Activated CD8-positive, alpha-beta memory T cell treated with anti-CD3 and anti-CD28 coated beads, Interleukin-2, amount 10 ng/mL, durations not matched to agents 7 days and 5 days (primary cell): Measurements from ENCODE around the gene MARCHF6. TPM values are rescaled to one million over a fixed set of nuclear protein-coding genes. Genes with fewer than 3 reads are reported as not detected.
"Not testable (repeated sequence)": the region's sequence is repeated elsewhere in the genome, so short reads cannot be mapped to it uniquely, and the experiment has no call there.

Experiments used
- ATAC-seq: fragments of 150-1000 bp; cut with Tn5 transposase; one replicate; pipeline ENCODE4 v1.10.0; 2021; ENCODE audit warnings: moderate library complexity
- CTCF ChIA-PET: fragments of 350-600 bp; sonication (Branson Sonifier 250); formaldehyde crosslinking; loops from one replicate; lab custom pipeline; 2021; ENCODE audit warnings: antibody characterized with exemption; lab: Charles Lee
- DNase-seq: peaks from one replicate; pipeline ENCODE4 v3.0.0-alpha.2; 2020
- H3K27ac Mint-ChIP-seq: one replicate; pipeline ENCODE4 v1.8.0; 2021; ENCODE audit warnings: mild to moderate bottlenecking, mixed read lengths
- H3K27me3 Mint-ChIP-seq: one replicate; pipeline ENCODE4 v1.8.0; 2021; ENCODE audit warnings: mixed read lengths
- H3K36me3 Mint-ChIP-seq: one replicate; pipeline ENCODE4 v1.8.0; 2021; ENCODE audit warnings: mild to moderate bottlenecking, mixed read lengths
- H3K4me1 Mint-ChIP-seq: one replicate; pipeline ENCODE4 v1.8.0; 2021; ENCODE audit warnings: mixed read lengths
- H3K4me3 Mint-ChIP-seq: one replicate; pipeline ENCODE4 v1.8.0; 2021; ENCODE audit warnings: mild to moderate bottlenecking, moderate library complexity, mixed read lengths
- H3K9me3 Mint-ChIP-seq: one replicate; pipeline ENCODE4 v1.8.0; 2022; ENCODE audit warnings: low read depth, mixed read lengths
- total RNA-seq, 2 experiments: library from RNA; stranded (reverse); gene quantifications; one replicate each; pipeline ENCODE4 v1.2.3, GENCODE V29; 2021

MARCHF6 gene
- 10 to 100 TPM; 88.5 to 89.9 TPM for total RNA-seq

- peak; percentile 96 for DNase-seq
- no peaks in the 10 kb centered on the region for H3K9me3 Mint-ChIP-seq
- H3K4me1 Mint-ChIP-seq = peaks cover 33% of the 10 kb centered on the region
- peak; percentile 88 for ATAC-seq
- H3K27ac Mint-ChIP-seq = peak within 1 kb of the TSS; percentile 99
- H3K36me3 Mint-ChIP-seq = peaks cover 6% of the 10 kb centered on the region
- H3K4me3 Mint-ChIP-seq = peak within 1 kb of the TSS; percentile 94
- H3K27me3 Mint-ChIP-seq = no peaks in the 10 kb centered on the region
- CTCF ChIA-PET = interaction anchor here (1.0 to 1.9 kb wide), 6 partner anchors 11 to 275 kb away, joined by 3 to 10 read pairs (median 4); no protein-coding TSS in a partner anchor
Measured at GRCh38 chr5:10353241-10354047, at the start of gene MARCHF6. MARCHF6 (plus strand) TSS chr5:10353695; CDS start chr5:10353899, 204 bp downstream.

- H3K4me1 Mint-ChIP-seq = peaks cover 10% of the 10 kb centered on the region
- no peak overlapping the region for H3K4me3 Mint-ChIP-seq
- H3K36me3 Mint-ChIP-seq = no peaks in the 10 kb centered on the region
- no peaks in the 10 kb centered on the region for H3K9me3 Mint-ChIP-seq
- no peak overlapping the region for H3K27ac Mint-ChIP-seq
- no peak for DNase-seq
- CTCF ChIA-PET = no interaction called here
- H3K27me3 Mint-ChIP-seq = peaks cover 39% of the 10 kb centered on the region
- no peak for ATAC-seq
Measured at GRCh38 chr5:10303699-10304170, 49.8 kb upstream of the MARCHF6 start.

DNA sequence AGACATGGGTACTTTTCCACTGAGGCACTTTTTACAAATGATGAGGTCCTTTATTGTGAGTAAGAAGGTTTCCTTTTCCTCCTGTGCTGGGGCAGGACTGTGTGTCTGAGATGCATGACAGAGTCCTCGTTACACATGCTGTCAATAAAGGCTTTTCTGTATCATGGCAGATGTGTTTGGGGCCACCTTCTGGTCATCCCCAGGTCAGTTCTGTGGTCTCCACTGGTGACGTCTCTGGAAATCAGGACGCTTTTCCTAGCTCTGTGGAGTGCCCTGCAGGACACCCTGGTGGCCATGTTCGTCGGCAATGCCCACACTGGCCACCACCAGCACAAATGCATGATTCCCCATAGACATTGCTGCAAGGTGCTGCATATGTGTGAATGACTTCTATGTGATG, 48.6 kb upstream of the MARCHF6 start:
- ATAC-seq (no peak), DNase-seq (no peak)
- CTCF ChIA-PET = interaction anchor here (0.9 to 1.4 kb wide), 2 partner anchors 9 to 21 kb away, joined by 3 to 5 read pairs; no protein-coding TSS in a partner anchor
- Mint-ChIP-seq H3K27me3 (peaks cover 41% of the 10 kb centered on the region), H3K36me3 (no peaks in the 10 kb centered on the region), H3K27ac (no peak overlapping the region), H3K9me3 (no peaks in the 10 kb centered on the region), H3K4me3 (no peak overlapping the region), H3K4me1 (peaks cover 10% of the 10 kb centered on the region)

GRCh38 chr5:10306114-10306513, 47.4 kb upstream of the MARCHF6 start:
- H3K36me3 Mint-ChIP-seq = peaks cover 2% of the 10 kb centered on the region
- no peak overlapping the region for H3K4me3 Mint-ChIP-seq
- H3K27ac Mint-ChIP-seq = no peak overlapping the region
- ATAC-seq (no peak), DNase-seq (no peak)
- peaks cover 41% of the 10 kb centered on the region for H3K27me3 Mint-ChIP-seq
- peaks cover 19% of the 10 kb centered on the region for H3K4me1 Mint-ChIP-seq
- CTCF ChIA-PET = interaction anchor here (1.4 kb wide), 1 partner anchor 22 kb away, joined by 4 read pairs; no protein-coding TSS in a partner anchor
- H3K9me3 Mint-ChIP-seq = no peaks in the 10 kb centered on the region

DNA sequence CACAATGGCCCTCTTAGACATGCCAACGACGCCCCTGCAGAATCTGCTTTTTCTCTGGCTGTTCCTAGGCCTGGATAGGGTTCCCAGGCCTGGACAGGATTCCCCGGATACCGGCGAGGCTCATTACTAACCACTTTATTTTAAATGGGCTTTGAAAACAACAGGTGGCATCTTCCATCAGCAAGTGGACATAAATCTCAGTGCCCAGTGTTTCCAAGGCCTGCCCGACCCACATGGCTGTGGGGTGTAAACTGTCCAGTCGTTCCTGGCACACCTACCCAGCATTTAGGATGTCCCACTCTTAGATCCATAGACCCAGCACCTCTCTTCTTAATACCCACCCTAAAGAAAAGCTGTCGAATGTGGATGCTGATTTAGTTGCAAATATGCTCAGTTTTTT, 46.7 kb upstream of the MARCHF6 start:
- no peak for DNase-seq
- Mint-ChIP-seq H3K4me1 (peaks cover 23% of the 10 kb centered on the region), H3K9me3 (no peaks in the 10 kb centered on the region), H3K36me3 (peaks cover 2% of the 10 kb centered on the region), H3K27ac (no peak overlapping the region), H3K27me3 (peaks cover 41% of the 10 kb centered on the region), H3K4me3 (peak overlapping the region; percentile 77)
- ATAC-seq = no peak
- CTCF ChIA-PET = interaction anchor here (1.4 kb wide), 1 partner anchor 23 kb away, joined by 4 read pairs; no protein-coding TSS in a partner anchor

- H3K4me1 Mint-ChIP-seq = peaks cover 23% of the 10 kb centered on the region
- H3K4me3 Mint-ChIP-seq = peak within 1 kb of the TSS; percentile 77
- ATAC-seq (peak; percentile 84), DNase-seq (peak; percentile 45)
- H3K27me3 Mint-ChIP-seq = peaks cover 41% of the 10 kb centered on the region
- peaks cover 2% of the 10 kb centered on the region for H3K36me3 Mint-ChIP-seq
- H3K27ac Mint-ChIP-seq = no peak within 1 kb of the TSS
- CTCF ChIA-PET = interaction anchor here (1.4 kb wide), 1 partner anchor 24 kb away, joined by 4 read pairs; no protein-coding TSS in a partner anchor
- H3K9me3 Mint-ChIP-seq = no peaks in the 10 kb centered on the region
Measured at GRCh38 chr5:10307206-10308148, 46.0 kb upstream of the MARCHF6 start, which contains the start of gene CMBL. CMBL (minus strand) TSS chr5:10307902; CDS start chr5:10290762, 17,140 bp downstream.

- ATAC-seq (no peak), DNase-seq (no peak)
- Mint-ChIP-seq H3K36me3 (peaks cover 2% of the 10 kb centered on the region), H3K9me3 (no peaks in the 10 kb centered on the region), H3K27me3 (peaks cover 37% of the 10 kb centered on the region), H3K27ac (no peak overlapping the region), H3K4me3 (no peak overlapping the region), H3K4me1 (peaks cover 23% of the 10 kb centered on the region)
- CTCF ChIA-PET = interaction anchor here (0.8 kb wide), 1 partner anchor 24 kb away, joined by 4 read pairs; no protein-coding TSS in a partner anchor
Measured at GRCh38 chr5:10308844-10309243, 44.7 kb upstream of the MARCHF6 start.

DNA sequence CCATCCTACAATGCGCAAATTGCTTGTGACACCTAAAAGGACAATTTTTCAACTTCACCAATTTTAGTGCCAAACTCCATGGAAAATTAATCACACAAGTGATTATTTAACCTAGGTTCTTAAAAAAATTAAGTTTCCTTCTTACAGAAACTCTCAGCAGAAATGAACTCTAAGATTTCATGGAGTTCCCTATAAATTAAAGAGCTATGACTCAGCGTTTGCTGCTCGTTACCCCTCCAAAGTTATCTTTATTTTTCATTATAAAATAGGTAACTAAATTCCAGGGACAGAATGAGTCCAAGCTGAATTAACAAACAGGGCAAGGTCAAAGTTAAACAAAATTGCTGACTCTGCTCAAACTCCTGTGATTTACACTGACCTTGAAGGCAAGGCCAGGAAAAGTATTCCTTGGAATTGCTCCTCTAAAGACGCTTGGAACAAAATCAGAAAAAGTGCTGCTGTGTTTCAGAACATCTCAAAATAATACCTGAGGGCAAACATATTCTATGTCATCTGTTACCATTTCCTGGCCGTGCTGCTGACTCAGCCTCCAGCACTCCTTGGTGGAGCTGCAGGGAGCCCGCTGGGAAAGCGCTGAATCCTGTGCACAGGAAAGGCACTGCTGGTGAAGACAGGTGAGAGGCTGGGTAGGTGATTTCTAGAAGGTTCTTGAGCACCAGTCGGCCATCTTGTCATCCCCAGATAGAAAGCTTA, 43.3 kb upstream of the MARCHF6 start:
- Mint-ChIP-seq H3K36me3 (peaks cover 2% of the 10 kb centered on the region), H3K9me3 (no peaks in the 10 kb centered on the region), H3K4me1 (peaks cover 23% of the 10 kb centered on the region), H3K4me3 (no peak overlapping the region), H3K27ac (no peak overlapping the region), H3K27me3 (peaks cover 30% of the 10 kb centered on the region)
- CTCF ChIA-PET = interaction anchor here (1.0 to 1.6 kb wide), 2 partner anchors 15 to 26 kb away, joined by 3 to 4 read pairs; no protein-coding TSS in a partner anchor
- ATAC-seq (peak; percentile 31), DNase-seq (no peak)

DNA sequence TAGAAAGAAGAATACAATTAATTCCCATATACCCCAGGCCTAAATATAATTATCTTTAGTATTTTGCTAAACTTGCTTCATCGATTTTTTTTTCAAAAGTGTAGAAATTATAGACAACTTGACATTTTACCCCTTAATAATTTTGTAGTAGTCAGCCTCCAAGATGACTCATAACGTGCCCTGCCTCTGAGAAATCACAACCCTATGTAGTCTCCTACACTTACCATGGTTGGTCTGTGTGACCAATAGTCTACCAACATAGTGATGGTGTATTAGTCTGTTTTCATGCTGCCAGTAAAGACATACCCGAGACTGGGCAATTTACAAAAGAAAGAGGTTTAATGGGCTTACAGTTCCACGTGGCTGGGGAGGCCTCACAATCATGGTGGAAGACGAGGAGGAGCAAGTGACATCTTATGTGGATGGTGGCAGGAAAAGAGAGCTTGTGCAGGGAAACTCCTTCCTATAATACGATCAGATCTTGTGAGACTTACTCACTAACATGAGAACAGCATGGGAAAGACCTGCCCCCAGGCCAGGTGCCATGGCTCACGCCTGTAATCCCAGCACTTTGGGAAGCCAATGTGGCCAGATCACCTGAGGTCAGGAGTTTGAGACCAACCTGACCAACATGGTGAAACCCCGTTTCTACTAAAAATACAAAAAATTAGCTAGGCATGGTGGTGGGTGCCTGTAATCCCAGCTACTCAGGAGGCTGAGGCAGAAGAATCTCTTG, 42.5 kb upstream of the MARCHF6 start:
- not testable (repeated sequence) for DNase-seq, H3K9me3 Mint-ChIP-seq, H3K36me3 Mint-ChIP-seq, H3K27ac Mint-ChIP-seq, H3K4me3 Mint-ChIP-seq
- Mint-ChIP-seq H3K4me1 (peaks cover 23% of the 10 kb centered on the region), H3K27me3 (peaks cover 28% of the 10 kb centered on the region)
- ATAC-seq = peak; percentile 71
- CTCF ChIA-PET = interaction anchor here (1.0 to 1.6 kb wide), 2 partner anchors 14 to 27 kb away, joined by 3 to 4 read pairs; no protein-coding TSS in a partner anchor

DNA sequence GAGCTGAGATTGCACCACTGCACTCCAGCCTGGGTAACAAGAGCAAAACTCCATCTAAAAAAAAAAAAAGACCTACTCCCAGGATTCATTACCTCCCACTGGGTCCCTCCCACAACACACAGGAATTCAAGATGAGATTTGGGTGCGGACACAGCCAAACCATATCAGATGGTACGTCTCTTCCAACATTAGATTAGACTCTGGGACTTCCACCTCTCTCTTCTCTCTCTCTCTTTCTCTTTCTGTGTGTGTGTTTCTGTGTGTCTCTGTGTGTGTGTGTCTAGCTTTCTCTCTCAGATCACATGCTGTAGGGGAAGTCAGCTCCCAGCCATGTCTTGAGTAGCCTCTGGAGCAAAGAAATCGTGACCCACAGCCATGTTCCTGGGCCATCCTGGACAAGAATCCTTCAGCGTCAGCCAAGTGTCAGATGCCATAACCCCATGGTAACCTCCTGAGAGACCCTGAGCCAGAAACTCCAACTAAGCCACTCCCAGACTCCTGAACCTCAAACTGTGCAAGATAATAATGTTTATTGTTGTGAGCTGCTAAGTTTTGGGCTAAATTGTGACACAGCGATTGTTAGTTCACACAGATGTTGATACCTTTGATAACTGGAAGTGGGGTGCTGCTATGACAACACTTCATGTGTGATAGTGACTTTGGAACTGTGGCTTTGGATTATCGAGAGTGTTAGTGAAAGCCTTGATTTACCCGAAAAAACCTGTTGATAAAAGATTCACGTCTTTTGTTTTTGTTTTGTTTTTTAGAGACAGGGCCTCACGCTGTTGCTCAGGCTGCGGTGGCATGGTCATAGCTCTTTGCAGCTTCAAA, 41.7 kb upstream of the MARCHF6 start:
- H3K27ac Mint-ChIP-seq = no peak overlapping the region
- DNase-seq (no peak), ATAC-seq (no peak)
- H3K27me3 Mint-ChIP-seq = peaks cover 20% of the 10 kb centered on the region
- CTCF ChIA-PET = no interaction called here
- H3K36me3 Mint-ChIP-seq = peaks cover 2% of the 10 kb centered on the region
- H3K9me3 Mint-ChIP-seq = no peaks in the 10 kb centered on the region
- H3K4me1 Mint-ChIP-seq = peaks cover 23% of the 10 kb centered on the region
- no peak overlapping the region for H3K4me3 Mint-ChIP-seq

GRCh38 chr5:10315201-10315600, 38.3 kb upstream of the MARCHF6 start:
- CTCF ChIA-PET = interaction anchor here (0.7 kb wide), 1 partner anchor 62 kb away, joined by 4 read pairs; no protein-coding TSS in a partner anchor
- H3K9me3 Mint-ChIP-seq = no peaks in the 10 kb centered on the region
- DNase-seq (no peak), ATAC-seq (no peak)
- H3K36me3 Mint-ChIP-seq = peaks cover 2% of the 10 kb centered on the region
- no peak overlapping the region for H3K4me3 Mint-ChIP-seq
- no peak overlapping the region for H3K27ac Mint-ChIP-seq
- H3K27me3 Mint-ChIP-seq = peaks cover 2% of the 10 kb centered on the region
- H3K4me1 Mint-ChIP-seq = peaks cover 17% of the 10 kb centered on the region
